Fibroblast of pulmonary artery (primary cell): ENCODE data around the gene CTNNA2.

Source experiments
- DNase-seq: peaks from one replicate; pipeline ENCODE4 v3.0.0-alpha.2; 2010; ENCODE audit warnings: low read depth
- H3K4me3 ChIP-seq: replicated peaks from 2 replicates; pipeline ENCODE4 v1.5.1; 2011; ENCODE audit warnings: low read depth, mild to moderate bottlenecking, control low read depth, low read length, moderate library complexity
- TF ChIP-seq, protein P1 (sequence below): IDR thresholded peaks from 2 replicates; pipeline ENCODE4 v1.5.1; 2011; ENCODE audit warnings: mild to moderate bottlenecking, control low read depth, low read length, inconsistent platforms; ENCODE audit errors: missing control alignments

The CTNNA2 gene

DNA sequence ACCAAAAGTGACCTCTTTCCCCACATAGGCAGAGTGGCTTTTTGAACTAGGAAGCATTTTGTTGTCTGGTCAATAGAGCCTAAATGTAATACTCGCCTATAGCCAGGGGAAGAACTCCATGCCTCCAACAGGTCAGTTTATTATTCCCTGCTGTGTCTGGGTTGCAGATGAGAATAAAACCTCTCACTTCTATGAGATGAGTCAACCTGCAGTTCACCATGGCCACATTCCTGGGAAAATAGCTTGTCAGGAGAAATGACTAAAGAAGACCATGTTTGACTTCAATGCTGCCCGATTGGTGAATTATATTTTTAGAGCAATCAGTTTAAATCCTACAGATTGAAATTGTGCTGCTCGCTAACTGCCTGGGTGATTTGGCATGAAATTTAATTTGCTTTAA, 838.4 kb downstream of the CTNNA2 start:
- TF ChIP-seq, protein P1, sequence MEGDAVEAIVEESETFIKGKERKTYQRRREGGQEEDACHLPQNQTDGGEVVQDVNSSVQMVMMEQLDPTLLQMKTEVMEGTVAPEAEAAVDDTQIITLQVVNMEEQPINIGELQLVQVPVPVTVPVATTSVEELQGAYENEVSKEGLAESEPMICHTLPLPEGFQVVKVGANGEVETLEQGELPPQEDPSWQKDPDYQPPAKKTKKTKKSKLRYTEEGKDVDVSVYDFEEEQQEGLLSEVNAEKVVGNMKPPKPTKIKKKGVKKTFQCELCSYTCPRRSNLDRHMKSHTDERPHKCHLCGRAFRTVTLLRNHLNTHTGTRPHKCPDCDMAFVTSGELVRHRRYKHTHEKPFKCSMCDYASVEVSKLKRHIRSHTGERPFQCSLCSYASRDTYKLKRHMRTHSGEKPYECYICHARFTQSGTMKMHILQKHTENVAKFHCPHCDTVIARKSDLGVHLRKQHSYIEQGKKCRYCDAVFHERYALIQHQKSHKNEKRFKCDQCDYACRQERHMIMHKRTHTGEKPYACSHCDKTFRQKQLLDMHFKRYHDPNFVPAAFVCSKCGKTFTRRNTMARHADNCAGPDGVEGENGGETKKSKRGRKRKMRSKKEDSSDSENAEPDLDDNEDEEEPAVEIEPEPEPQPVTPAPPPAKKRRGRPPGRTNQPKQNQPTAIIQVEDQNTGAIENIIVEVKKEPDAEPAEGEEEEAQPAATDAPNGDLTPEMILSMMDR, result no peak
- H3K4me3 ChIP-seq, result no peak overlapping the region
- DNase-seq, result no peak

DNA sequence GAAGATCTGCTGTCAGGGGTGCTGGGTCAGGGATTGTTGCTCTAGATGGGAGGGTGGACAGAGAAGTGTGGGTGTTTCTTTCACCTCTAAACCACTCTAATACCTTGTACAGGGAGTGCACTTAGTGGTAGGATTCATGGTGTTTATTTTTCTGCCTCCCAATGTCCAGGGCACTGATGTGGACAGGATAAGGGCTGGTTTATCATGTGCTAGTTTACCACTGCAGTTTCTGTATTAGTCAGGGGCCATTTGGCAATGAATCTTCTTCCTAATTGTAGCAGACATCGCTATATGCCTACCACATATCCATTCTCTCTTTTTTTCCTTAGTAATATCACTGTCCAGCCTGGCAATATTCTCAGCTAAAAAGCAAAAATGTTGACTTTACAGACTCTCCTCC, 842.0 kb downstream of the CTNNA2 start:
- TF ChIP-seq, protein P1, result no peak

DNA sequence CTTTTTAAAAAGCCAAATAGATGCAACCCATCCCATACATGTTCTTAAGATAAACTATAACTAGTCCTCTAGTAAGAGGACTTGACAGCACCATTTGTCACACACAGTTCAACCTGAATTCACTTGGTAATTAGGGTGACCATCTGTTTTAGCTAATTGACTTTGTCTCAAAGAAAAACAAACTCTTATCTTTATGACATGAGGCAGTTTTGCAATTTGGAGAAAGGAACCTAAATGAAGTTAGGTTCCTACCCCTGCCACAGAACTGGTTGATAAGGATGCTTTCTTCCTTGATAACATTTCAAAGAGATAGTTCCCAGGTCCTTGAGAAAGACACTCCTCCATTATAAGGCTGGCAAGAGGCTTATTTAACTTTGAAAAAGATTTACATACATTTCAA, 849.1 kb downstream of the CTNNA2 start:
- H3K4me3 ChIP-seq, result no peak overlapping the region
- TF ChIP-seq, protein P1, result no peak
- no peak for DNase-seq

More for the DNA sequence above, 842.0 kb downstream of the CTNNA2 start:
- no peak overlapping the region for H3K4me3 ChIP-seq
- no peak for DNase-seq

DNA sequence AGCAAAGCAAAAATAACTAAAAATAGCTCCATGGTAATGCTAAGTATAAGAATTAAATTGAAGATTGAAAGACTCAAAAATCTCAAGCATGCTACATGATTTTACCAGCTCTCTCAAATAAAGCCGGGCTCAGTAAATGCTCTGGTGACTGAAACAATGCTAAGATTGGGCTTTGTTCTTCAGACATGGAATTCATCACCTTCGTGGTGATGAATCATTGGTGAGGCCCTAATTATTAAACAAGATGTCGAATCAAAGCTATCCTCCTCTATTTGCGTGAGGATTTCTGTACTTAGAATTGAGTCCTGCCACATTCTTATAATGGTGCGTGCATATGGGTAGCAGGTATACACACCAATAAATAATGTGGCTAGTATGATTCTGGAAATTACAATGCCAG, 850.5 kb downstream of the CTNNA2 start:
- H3K4me3 ChIP-seq, result no peak overlapping the region
- no peak for DNase-seq
- TF ChIP-seq, protein P1, result no peak

DNA sequence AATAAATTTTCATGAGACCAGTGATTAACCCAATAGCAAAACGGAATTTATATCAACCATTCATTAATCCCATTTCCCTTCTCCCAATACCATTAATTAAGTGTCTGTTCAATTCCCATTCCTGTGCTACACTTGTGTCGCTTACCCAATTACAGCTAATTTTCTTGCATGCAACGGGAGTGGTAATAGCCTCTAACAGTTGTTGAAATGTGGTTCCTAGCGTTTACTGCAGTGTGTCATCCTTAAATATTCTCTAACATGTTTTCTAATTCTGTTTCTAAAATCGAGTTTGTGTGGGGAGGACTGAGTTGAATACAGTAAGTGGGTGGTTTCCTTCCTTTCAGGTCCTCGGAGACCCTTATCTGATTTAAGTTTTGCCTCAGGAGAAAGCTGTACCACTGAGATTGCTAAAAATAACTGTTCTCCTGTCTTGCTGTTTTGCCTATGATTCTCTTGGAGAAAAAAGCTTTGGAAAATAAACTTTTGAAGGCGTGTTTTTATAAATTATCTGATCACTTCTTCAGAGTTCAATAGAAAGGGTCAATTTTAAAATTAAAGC, 851.0 kb downstream of the CTNNA2 start:
- no peak overlapping the region for H3K4me3 ChIP-seq
- TF ChIP-seq, protein P1, result no peak
- peak; percentile 7 for DNase-seq

DNA sequence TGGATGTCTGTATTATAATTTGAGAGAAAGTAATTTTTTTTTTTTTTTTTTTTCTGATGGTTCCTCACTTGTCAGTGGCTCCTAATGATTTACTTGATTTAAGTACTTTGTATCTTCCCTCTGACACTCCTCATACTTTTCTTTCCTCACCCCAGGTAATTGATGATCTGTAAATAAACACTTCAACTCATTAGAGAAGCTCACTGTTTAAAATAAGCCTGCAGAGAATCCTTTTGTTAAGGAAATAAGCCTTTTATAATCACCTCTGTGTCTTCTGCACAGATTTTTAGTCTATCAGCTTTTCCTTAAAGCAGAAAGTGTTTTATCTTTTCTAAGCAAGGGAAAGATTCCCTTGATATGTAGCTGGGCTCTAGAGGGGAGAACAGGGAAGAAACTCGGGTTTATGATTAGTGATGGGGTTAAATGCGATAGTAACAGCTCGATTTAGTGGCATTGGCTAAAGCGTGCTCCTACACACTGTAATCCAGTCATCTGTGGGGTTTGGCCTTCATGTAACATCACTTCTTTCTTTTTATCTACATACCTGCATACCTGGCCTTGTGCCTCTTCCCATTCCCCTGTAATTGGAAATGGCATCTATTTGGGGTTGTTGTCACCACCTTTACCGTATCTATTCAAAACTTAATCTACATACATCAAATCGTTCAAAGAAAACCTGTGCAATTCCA, 851.8 kb downstream of the CTNNA2 start:
- no peak for DNase-seq
- H3K4me3 ChIP-seq, result no peak overlapping the region
- TF ChIP-seq, protein P1, result no peak

DNA sequence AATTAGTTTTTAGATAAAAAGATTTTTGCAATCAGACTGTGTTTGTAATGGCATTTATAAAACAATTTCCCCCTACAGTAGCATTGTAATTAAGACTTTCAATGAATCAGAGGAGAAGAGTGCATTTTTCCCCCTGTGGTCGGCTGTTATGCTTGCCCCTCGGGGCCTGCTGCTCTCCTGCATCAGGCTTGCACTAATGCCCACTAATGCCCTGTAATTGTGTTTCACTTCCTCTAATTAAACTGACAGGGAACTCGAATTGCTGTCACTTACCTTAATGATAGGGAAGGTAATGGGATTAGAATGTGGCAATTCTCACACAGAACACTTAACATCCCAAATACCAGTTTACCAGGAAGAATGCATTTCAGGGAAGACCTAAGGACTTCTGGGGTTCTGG, 852.9 kb downstream of the CTNNA2 start:
- H3K4me3 ChIP-seq, result no peak overlapping the region
- DNase-seq, result no peak
- TF ChIP-seq, protein P1, result no peak
